CD14-positive monocyte (primary cell): ENCODE results near the gene CALHM1. TPM values are rescaled to one million over a fixed set of nuclear protein-coding genes. Genes with fewer than 3 reads are reported as not detected.

Experiments used
- DNase-seq, 3 donors: peaks; one replicate each; pipeline ENCODE4 v3.0.0-alpha.2; 2011 to 2022
- H2AFZ ChIP-seq: 2 replicates; pipeline ENCODE4 v1.6.0; 2012; ENCODE audit warnings: mild to moderate bottlenecking, low read depth, low read length, inconsistent platforms; ENCODE audit not compliant: insufficient read depth, poor library complexity, severe bottlenecking
- H3K27ac ChIP-seq, 2 donors: 1 replicate in 1 of 2; 2 replicates in 1 of 2; pipeline ENCODE4 v1.5.1; 2012 to 2013; ENCODE audit warnings: low read length in 2 of 2, control low read depth in 1 of 2, inconsistent platforms in 1 of 2, low read depth in 1 of 2, mild to moderate bottlenecking in 1 of 2
- H3K27me3 ChIP-seq, 2 donors: one replicate each; pipeline versions ENCODE4 v1.6.0 to v1.6.1; 2011 to 2013; ENCODE audit warnings: low read length in 2 of 2; ENCODE audit not compliant: control insufficient read depth in 2 of 2, insufficient read depth in 2 of 2
- H3K36me3 ChIP-seq, 2 donors: replicated peaks in 1 of 2; 1 replicate in 1 of 2; 2 replicates in 1 of 2; pipeline versions ENCODE4 v1.5.1 to v1.6.1; 2012 to 2013; ENCODE audit warnings: low read length in 2 of 2, control low read depth in 1 of 2, inconsistent platforms in 1 of 2, mild to moderate bottlenecking in 1 of 2; ENCODE audit not compliant: insufficient read depth in 2 of 2, control insufficient read depth in 1 of 2
- H3K4me1 ChIP-seq, 2 donors: 1 replicate in 1 of 2; 2 replicates in 1 of 2; pipeline versions ENCODE4 v1.5.1 to v1.6.1; 2012 to 2013; ENCODE audit warnings: low read length in 2 of 2, control low read depth in 1 of 2, inconsistent platforms in 1 of 2, mild to moderate bottlenecking in 1 of 2, moderate library complexity in 1 of 2; ENCODE audit not compliant: insufficient read depth in 2 of 2, control insufficient read depth in 1 of 2
- H3K4me2 ChIP-seq: replicated peaks from 2 replicates; pipeline ENCODE3; 2012; ENCODE audit warnings: low read length, moderate library complexity, mild to moderate bottlenecking; ENCODE audit not compliant: poor library complexity, severe bottlenecking; ENCODE audit errors: extremely low read depth
- H3K4me3 ChIP-seq, 3 experiments: fragments of 200-600 bp in 1 of 3; sonication (generic) in 1 of 3; replicated peaks in 1 of 3; 1 replicate in 2 of 3; 2 replicates in 1 of 3; pipeline ENCODE4 v1.5.1; 2011 to 2013; ENCODE audit warnings: low read length in 3 of 3, mild to moderate bottlenecking in 3 of 3, control low read depth in 2 of 3, low read depth in 2 of 3, inconsistent platforms in 1 of 3, moderate library complexity in 1 of 3
- H3K79me2 ChIP-seq: 2 replicates; pipeline ENCODE4 v1.6.0; 2012; ENCODE audit warnings: mild to moderate bottlenecking, control low read depth, inconsistent platforms, low read length, moderate library complexity; ENCODE audit not compliant: insufficient read depth
- H3K9ac ChIP-seq: 2 replicates; pipeline ENCODE4 v1.6.0; 2017; ENCODE audit warnings: low read length, mild to moderate bottlenecking; ENCODE audit not compliant: insufficient read depth, poor library complexity, severe bottlenecking
- H3K9me3 ChIP-seq, 2 donors: replicated peaks in 1 of 2; 1 replicate in 1 of 2; 2 replicates in 1 of 2; pipeline versions ENCODE4 v1.5.1 to v1.6.1; 2012 to 2013; ENCODE audit warnings: low read length in 2 of 2, control low read depth in 1 of 2; ENCODE audit not compliant: control insufficient read depth in 1 of 2, insufficient read depth in 1 of 2
- H4K20me1 ChIP-seq: 2 replicates; pipeline ENCODE4 v1.6.0; 2012; ENCODE audit warnings: mild to moderate bottlenecking, low read length, control low read depth, moderate library complexity; ENCODE audit not compliant: insufficient read depth
- H3K27ac Mint-ChIP-seq, 7 donors: one replicate each; pipeline ENCODE4 v1.8.0; 2020; ENCODE audit warnings: mild to moderate bottlenecking in 7 of 7, mixed read lengths in 7 of 7, moderate library complexity in 6 of 7, inconsistent platforms in 2 of 7
- H3K27me3 Mint-ChIP-seq, 3 donors: one replicate each; pipeline ENCODE4 v1.8.0; 2021 to 2022; ENCODE audit warnings: low read depth in 3 of 3, mild to moderate bottlenecking in 3 of 3, mixed read lengths in 3 of 3, moderate library complexity in 3 of 3, inconsistent platforms in 1 of 3
- H3K36me3 Mint-ChIP-seq, 2 donors: one replicate each; pipeline ENCODE4 v1.8.0; 2020; ENCODE audit warnings: mixed read lengths in 2 of 2, inconsistent platforms in 1 of 2, mild to moderate bottlenecking in 1 of 2
- H3K4me1 Mint-ChIP-seq: one replicate; pipeline ENCODE4 v1.8.0; 2020; ENCODE audit warnings: mild to moderate bottlenecking, mixed read lengths
- H3K4me3 Mint-ChIP-seq, 2 donors: one replicate each; pipeline ENCODE4 v1.8.0; 2020; ENCODE audit warnings: mild to moderate bottlenecking in 2 of 2, mixed read lengths in 2 of 2, moderate library complexity in 1 of 2
- H3K9me3 Mint-ChIP-seq, 7 donors: one replicate each; pipeline ENCODE4 v1.8.0; 2020 to 2022; ENCODE audit warnings: mixed read lengths in 7 of 7, mild to moderate bottlenecking in 6 of 7, moderate library complexity in 6 of 7, inconsistent platforms in 2 of 7
- CTCF ChIP-seq: fragments of 200-600 bp; IDR thresholded peaks from one replicate; pipeline ENCODE4 v1.8.0; 2022; ENCODE audit warnings: antibody characterized with exemption, mild to moderate bottlenecking
- WGBS: methylation state at CpG from one replicate; pipeline ENCODE4 v1.1.5; 2013; ENCODE audit warnings: missing lambda C conversion rate; ENCODE audit not compliant: insufficient coverage; 5-methylcytosine and 5-hydroxymethylcytosine counted together
- intact Hi-C, 2 donors: fragments of 100-400 bp; cut with micrococcal nuclease; formaldehyde crosslinking; loops; one replicate each; pipeline versions ENCODE4 v1.15.0 to v1.15.1; 2023
- polyA plus RNA-seq, 3 donors: library from polyadenylated mRNA; depleted of rRNA in 1 of 3; unstranded in 2 of 3; stranded (reverse) in 1 of 3; fragments of 300-500 nt in 2 of 3; fragments of >200 nt in 1 of 3; fragmentation: Illumina TruSeq in 2 of 3; gene quantifications; 1 replicate in 2 of 3; 2 replicates in 1 of 3; pipeline ENCODE4 v1.2.3, GENCODE V29; 2012 to 2021

CALHM1 gene
- polyA plus RNA-seq, 3 donors = not detected

GRCh38 chr10:103429647-103430046 is 29.1 kb downstream of the CALHM1 start:
- H3K9ac ChIP-seq = no peak overlapping the region
- H2AFZ ChIP-seq = no peak overlapping the region
- H3K27me3 ChIP-seq = no peaks in the 10 kb centered on the region
- no peak overlapping the region for H3K4me2 ChIP-seq
- intact Hi-C loops = no loop called here
- peaks cover 9 to 14% of the 10 kb centered on the region in 2 donors for H3K4me1 ChIP-seq
- no peaks in the 10 kb centered on the region for H4K20me1 ChIP-seq
- no peak for TF ChIP-seq CTCF
- no peaks in the 10 kb centered on the region for H3K79me2 ChIP-seq
- DNase-seq = no peak
- peaks cover 59 to 95% of the 10 kb centered on the region in 2 donors for H3K36me3 ChIP-seq
- no peak overlapping the region for H3K27ac Mint-ChIP-seq
- H3K4me1 Mint-ChIP-seq = peaks cover 9% of the 10 kb centered on the region
- H3K9me3 ChIP-seq = no peaks in the 10 kb centered on the region
- H3K36me3 Mint-ChIP-seq = peaks cover 70 to 95% of the 10 kb centered on the region in 2 donors
- H3K4me3 Mint-ChIP-seq = no peak overlapping the region
- 85% methylated on average over 4 of the region's 5 CpGs for WGBS
- no peaks in the 10 kb centered on the region for H3K27me3 Mint-ChIP-seq
- H3K27ac ChIP-seq = no peak overlapping the region
- H3K9me3 Mint-ChIP-seq = peaks cover 0 to 2% (median 0%) of the 10 kb centered on the region in 7 donors
- no peak overlapping the region for H3K4me3 ChIP-seq

- peak overlapping the region in 1 of 7 donors; percentile 51 for H3K27ac Mint-ChIP-seq
- no peak for TF ChIP-seq CTCF
- H3K4me1 Mint-ChIP-seq = peaks cover 8% of the 10 kb centered on the region
Observed at GRCh38 chr10:103428989-103429643, 29.6 kb downstream of the CALHM1 start.

More at GRCh38 chr10:103428989-103429643, 29.6 kb downstream of the CALHM1 start:
- Histone ChIP-seq H3K9ac (no peak overlapping the region), H2AFZ (no peak overlapping the region), H3K79me2 (no peaks in the 10 kb centered on the region), H3K4me1 (peaks cover 6 to 8% of the 10 kb centered on the region in 2 donors), H3K4me3 (no peak overlapping the region), H3K27me3 (no peaks in the 10 kb centered on the region), H3K27ac (no peak overlapping the region), H3K36me3 (peaks cover 62 to 95% of the 10 kb centered on the region in 2 donors), H4K20me1 (no peaks in the 10 kb centered on the region), H3K9me3 (no peaks in the 10 kb centered on the region), H3K4me2 (no peak overlapping the region)
- intact Hi-C loops = no loop called here
- peaks cover 74 to 95% of the 10 kb centered on the region in 2 donors for H3K36me3 Mint-ChIP-seq
- peaks cover 0 to 2% (median 0%) of the 10 kb centered on the region in 7 donors for H3K9me3 Mint-ChIP-seq
- 52% methylated on average over 3 of the region's 5 CpGs for WGBS
- DNase-seq = no peak
- no peaks in the 10 kb centered on the region for H3K27me3 Mint-ChIP-seq
- H3K4me3 Mint-ChIP-seq = no peak overlapping the region
